IMR-90 (cell line): Measurements from ENCODE around the gene OSGIN1. TPM values are rescaled to one million over a fixed set of nuclear protein-coding genes. Genes with fewer than 3 reads are reported as not detected.

ENCODE experiments used
- ATAC-seq: fragments of 200-7000 bp; cut with Tn5 transposase; 2 replicates; pipeline ENCODE4 v1.9.1; 2020; ENCODE audit warnings: low read depth, mild to moderate bottlenecking, moderate library complexity
- BruUV-seq: library from RNA; stranded (reverse); fragments of 400-500 nt; replicated peaks from 2 replicates; lab custom pipeline; 2021; lab: Mats Ljungman, UMichigan
- CTCF ChIA-PET: fragments of 300-600 bp; formaldehyde crosslinking; extraction: SDS; loops from one replicate; lab custom pipeline; 2021; ENCODE audit warnings: antibody characterized with exemption; lab: Yijun Ruan, JAX
- POLR2A ChIA-PET: fragments of 300-600 bp; sonication (Branson Sonifier 250); formaldehyde crosslinking; loops from one replicate; lab custom pipeline; 2022; ENCODE audit warnings: antibody characterized with exemption; ENCODE audit not compliant: unreplicated experiment; lab: Charles Lee
- DNase-seq: peaks from one replicate; pipeline ENCODE4 v3.0.0; 2013
- H2AFZ ChIP-seq: replicated peaks from 2 replicates; pipeline ENCODE3; 2013; ENCODE audit warnings: low read length, mild to moderate bottlenecking; ENCODE audit not compliant: poor library complexity
- H2AK5ac ChIP-seq: 2 replicates; pipeline ENCODE4 v1.6.1; 2013; ENCODE audit warnings: low read depth, low read length, inconsistent platforms
- H2AK9ac ChIP-seq: replicated peaks from 2 replicates; pipeline ENCODE3; 2013; ENCODE audit warnings: mild to moderate bottlenecking, low read depth, low read length, moderate library complexity; ENCODE audit not compliant: poor library complexity
- H2BK120ac ChIP-seq: 2 replicates; pipeline ENCODE4 v1.6.1; 2013; ENCODE audit warnings: low read depth, low read length, inconsistent platforms
- H2BK15ac ChIP-seq: 3 replicates; pipeline ENCODE4 v1.6.1; 2013; ENCODE audit warnings: low read depth, low read length, inconsistent platforms
- H2BK20ac ChIP-seq: 2 replicates; pipeline ENCODE4 v1.6.1; 2013; ENCODE audit warnings: low read depth, mild to moderate bottlenecking, inconsistent platforms, low read length, moderate library complexity
- H2BK5ac ChIP-seq: 2 replicates; pipeline ENCODE4 v1.6.1; 2013; ENCODE audit warnings: mild to moderate bottlenecking, low read depth, low read length, inconsistent platforms; ENCODE audit not compliant: poor library complexity, severe bottlenecking
- H3K14ac ChIP-seq: replicated peaks from 2 replicates; pipeline ENCODE4 v1.6.1; 2013; ENCODE audit warnings: low read depth, low read length, inconsistent platforms
- H3K18ac ChIP-seq: 2 replicates; pipeline ENCODE4 v1.6.1; 2013; ENCODE audit warnings: low read depth, low read length, control low read depth
- H3K23ac ChIP-seq: 2 replicates; pipeline ENCODE4 v1.6.1; 2013; ENCODE audit warnings: low read depth, low read length, inconsistent platforms
- H3K27ac ChIP-seq: 2 replicates; pipeline ENCODE4 v1.5.1; 2013; ENCODE audit warnings: mild to moderate bottlenecking, control low read depth, low read length; ENCODE audit not compliant: insufficient read depth
- H3K27me3 ChIP-seq: 2 replicates; pipeline ENCODE4 v1.6.1; 2013; ENCODE audit warnings: low read length; ENCODE audit not compliant: control insufficient read depth, insufficient read depth
- H3K36me3 ChIP-seq: 2 replicates; pipeline ENCODE4 v1.6.1; 2013; ENCODE audit warnings: low read length, mixed read lengths; ENCODE audit not compliant: control insufficient read depth, insufficient read depth
- H3K4ac ChIP-seq: 2 replicates; pipeline ENCODE4 v1.6.1; 2013; ENCODE audit warnings: low read depth, low read length, inconsistent platforms
- H3K4me1 ChIP-seq: 2 replicates; pipeline ENCODE4 v1.6.1; 2013; ENCODE audit warnings: low read length, mixed read lengths; ENCODE audit not compliant: control insufficient read depth, insufficient read depth
- H3K4me2 ChIP-seq: 2 replicates; pipeline ENCODE4 v1.6.1; 2013; ENCODE audit warnings: low read depth, mild to moderate bottlenecking, control low read depth, low read length, moderate library complexity
- H3K4me3 ChIP-seq: 2 replicates; pipeline ENCODE4 v1.5.1; 2013; ENCODE audit warnings: low read depth, mild to moderate bottlenecking, control low read depth, low read length, moderate library complexity; ENCODE audit not compliant: insufficient read depth
- H3K56ac ChIP-seq: 2 replicates; pipeline ENCODE4 v1.6.1; 2013; ENCODE audit warnings: low read length, inconsistent platforms; ENCODE audit not compliant: insufficient read depth; ENCODE audit errors: extremely low read depth
- H3K79me1 ChIP-seq, 2 experiments: 2 replicates each; pipeline ENCODE4 v1.6.1; 2013; ENCODE audit warnings: low read length in 2 of 2, inconsistent platforms in 1 of 2, low read depth in 1 of 2
- H3K9ac ChIP-seq: 2 replicates; pipeline ENCODE4 v1.6.1; 2013; ENCODE audit warnings: low read depth, low read length, control low read depth
- H3K9me1 ChIP-seq: 2 replicates; pipeline ENCODE4 v1.6.1; 2013; ENCODE audit warnings: low read length, inconsistent platforms; ENCODE audit not compliant: insufficient read depth
- H3K9me3 ChIP-seq: 2 replicates; pipeline ENCODE4 v1.6.1; 2013; ENCODE audit warnings: low read length; ENCODE audit not compliant: control insufficient read depth, insufficient read depth
- H4K20me1 ChIP-seq: 2 replicates; pipeline ENCODE4 v1.6.1; 2013; ENCODE audit warnings: low read length, inconsistent platforms; ENCODE audit not compliant: insufficient read depth
- H4K5ac ChIP-seq: 2 replicates; pipeline ENCODE4 v1.6.1; 2013; ENCODE audit warnings: mild to moderate bottlenecking, low read depth, low read length, control low read depth
- H4K8ac ChIP-seq, 2 experiments: 2 replicates each; pipeline ENCODE4 v1.6.1; 2013; ENCODE audit warnings: low read depth in 2 of 2, low read length in 2 of 2, control low read depth in 1 of 2, inconsistent platforms in 1 of 2
- H4K91ac ChIP-seq: 2 replicates; pipeline ENCODE4 v1.6.1; 2013; ENCODE audit warnings: low read depth, low read length, inconsistent platforms; ENCODE audit not compliant: insufficient read depth
- BHLHE40 ChIP-seq: fragments of 150-350 bp; IDR thresholded peaks from 2 replicates; pipeline ENCODE4 v1.6.1; 2016; ENCODE audit warnings: mild to moderate bottlenecking, low read depth, low read length
- MAFK ChIP-seq: IDR thresholded peaks from 2 replicates; pipeline ENCODE4 v1.6.1; 2012; ENCODE audit warnings: low read depth, low read length, improper control_type of control experiment
- MXI1 ChIP-seq: IDR thresholded peaks from 2 replicates; pipeline ENCODE4 v1.6.1; 2012; ENCODE audit warnings: low read depth, mild to moderate bottlenecking, low read length, moderate library complexity, borderline replicate concordance
- WGBS, 2 experiments: methylation state at CpG; one replicate each; pipeline versions ENCODE4 v1.1.5 to v1.1.7; 2013; ENCODE audit warnings: missing lambda C conversion rate in 2 of 2; ENCODE audit not compliant: insufficient read length in 1 of 2; ENCODE audit errors: extremely low coverage in 2 of 2; 5-methylcytosine and 5-hydroxymethylcytosine counted together
- dilution Hi-C: fragments of 300-500 bp; cut with HindIII; formaldehyde crosslinking; loops from one replicate; pipeline ENCODE4 v1.14.3; 2018; ENCODE audit warnings: low sequenced_read_pairs; ENCODE audit not compliant: unreplicated experiment
- in situ Hi-C: fragments of 300-500 bp; cut with MboI; formaldehyde crosslinking; loops from 3 replicates; pipeline ENCODE4 v1.14.3; 2019; ENCODE audit warnings: low sequenced_read_pairs, inconsistent platforms, mixed read lengths
- intact Hi-C: fragments of 100-400 bp; cut with micrococcal nuclease; formaldehyde crosslinking; loops from 2 replicates; pipeline ENCODE4 v1.10.0; 2022
- polyA plus RNA-seq, 3 experiments: library from polyadenylated mRNA; depleted of rRNA; stranded (reverse); fragments of >200 nt; gene quantifications; 2 replicates each; pipeline ENCODE4 v1.2.3, GENCODE V29; 2012; ENCODE audit warnings: low replicate concordance in 1 of 3
- total RNA-seq: library from RNA; depleted of rRNA; stranded (reverse); fragments of >200 nt; gene quantifications from 2 replicates; pipeline ENCODE4 v1.2.3, GENCODE V29; 2012
- TF ChIP-seq, protein P1 (sequence below): conservative IDR thresholded peaks from 2 replicates; pipeline ENCODE4 v1.5.1; 2012; ENCODE audit warnings: mild to moderate bottlenecking, low read depth, low read length, improper control_type of control experiment

The OSGIN1 gene
- total and polyA plus RNA-seq, 2 of the 4 experiments (the other 2 are of a cell fraction) = 0.90 to 6.4 TPM

DNA sequence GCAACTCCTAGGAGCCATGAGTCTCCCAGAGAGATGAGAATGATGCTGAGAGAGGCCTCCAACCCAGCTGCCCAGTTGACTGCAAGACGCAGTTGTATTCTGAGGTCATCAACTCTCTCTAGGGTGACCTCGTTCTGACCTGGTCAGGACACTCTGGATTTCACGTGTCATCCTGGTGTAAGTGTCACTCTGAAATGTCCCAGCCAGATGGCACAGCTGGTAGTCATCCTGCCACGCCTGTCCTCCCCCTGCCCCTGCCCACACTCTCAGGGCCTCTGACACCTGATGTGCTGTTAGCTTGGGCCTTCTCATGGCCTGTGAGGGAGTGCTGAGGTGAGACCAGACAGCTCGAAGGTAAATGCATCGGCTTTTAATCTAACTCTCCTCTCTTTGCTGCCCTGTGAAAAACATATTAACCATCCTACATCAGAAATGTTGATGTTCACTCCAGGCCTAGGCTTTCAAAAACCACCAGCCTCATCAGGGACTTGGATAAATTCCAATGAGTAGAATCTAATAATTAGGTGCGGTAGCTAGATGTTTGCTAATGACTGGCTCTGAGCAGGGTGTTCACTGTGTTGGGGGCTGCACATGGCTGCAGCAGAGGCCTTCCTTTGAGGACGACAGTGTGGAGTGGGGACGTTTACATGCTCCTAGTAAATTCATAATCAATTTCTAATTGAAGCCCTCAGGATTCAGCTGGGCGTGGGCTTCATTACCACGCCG is 40.4 kb upstream of the OSGIN1 start:
- no peak overlapping the region for H2BK20ac ChIP-seq
- H3K23ac ChIP-seq = no peak overlapping the region
- no peak overlapping the region for H2BK120ac ChIP-seq
- H3K14ac ChIP-seq = 0 out of 2 replicates have a peak overlapping the region, but pooled peaks have one; percentile 51
- H3K9ac ChIP-seq = no peak overlapping the region
- no peak overlapping the region for H3K18ac ChIP-seq
- H3K36me3 ChIP-seq = peaks cover 46% of the 10 kb centered on the region
- dilution Hi-C loops = no loop called here
- DNase-seq (no peak), ATAC-seq (peak; percentile 52)
- peak overlapping the region; percentile 72 for H2AFZ ChIP-seq
- H2BK15ac ChIP-seq = no peak overlapping the region
- H3K4me3 ChIP-seq = no peak overlapping the region
- H3K9me1 ChIP-seq = peaks cover 7% of the 10 kb centered on the region
- H3K4me1 ChIP-seq = peaks cover 3% of the 10 kb centered on the region; the same call in 1 of the 2 replicates
- no peak overlapping the region for H4K5ac ChIP-seq
- H4K91ac ChIP-seq = no peak overlapping the region; the same call in 1 of the 2 replicates
- intact Hi-C loops = no loop called here
- peak overlapping the region; percentile 55 for H2AK9ac ChIP-seq
- in situ Hi-C loops = no loop called here
- TF ChIP-seq, protein P1, sequence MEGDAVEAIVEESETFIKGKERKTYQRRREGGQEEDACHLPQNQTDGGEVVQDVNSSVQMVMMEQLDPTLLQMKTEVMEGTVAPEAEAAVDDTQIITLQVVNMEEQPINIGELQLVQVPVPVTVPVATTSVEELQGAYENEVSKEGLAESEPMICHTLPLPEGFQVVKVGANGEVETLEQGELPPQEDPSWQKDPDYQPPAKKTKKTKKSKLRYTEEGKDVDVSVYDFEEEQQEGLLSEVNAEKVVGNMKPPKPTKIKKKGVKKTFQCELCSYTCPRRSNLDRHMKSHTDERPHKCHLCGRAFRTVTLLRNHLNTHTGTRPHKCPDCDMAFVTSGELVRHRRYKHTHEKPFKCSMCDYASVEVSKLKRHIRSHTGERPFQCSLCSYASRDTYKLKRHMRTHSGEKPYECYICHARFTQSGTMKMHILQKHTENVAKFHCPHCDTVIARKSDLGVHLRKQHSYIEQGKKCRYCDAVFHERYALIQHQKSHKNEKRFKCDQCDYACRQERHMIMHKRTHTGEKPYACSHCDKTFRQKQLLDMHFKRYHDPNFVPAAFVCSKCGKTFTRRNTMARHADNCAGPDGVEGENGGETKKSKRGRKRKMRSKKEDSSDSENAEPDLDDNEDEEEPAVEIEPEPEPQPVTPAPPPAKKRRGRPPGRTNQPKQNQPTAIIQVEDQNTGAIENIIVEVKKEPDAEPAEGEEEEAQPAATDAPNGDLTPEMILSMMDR = no peak
- TF ChIP-seq MAFK = no peak
- TF ChIP-seq BHLHE40 = no peak
- TF ChIP-seq MXI1 = no peak
- no peak overlapping the region for H2AK5ac ChIP-seq
- no CpG with 5 or more reads among the region's 12 CpGs for WGBS, 2 experiments
- H3K27ac ChIP-seq = no peak overlapping the region
- ChIA-PET CTCF (no interaction called here), POLR2A (no interaction called here)
- no peaks in the 10 kb centered on the region for H3K9me3 ChIP-seq
- H3K79me1 ChIP-seq = peaks cover 3 to 8% of the 10 kb centered on the region in 2 experiments; a peak in 1 of 4 replicates
- H3K56ac ChIP-seq = no peak overlapping the region
- H3K4me2 ChIP-seq = no peak overlapping the region
- H4K20me1 ChIP-seq = no peaks in the 10 kb centered on the region; the same call in none of the 2 replicates
- no TSS peak for BruUV-seq
- no peaks in the 10 kb centered on the region for H3K27me3 ChIP-seq
- H4K8ac ChIP-seq = peak overlapping the region in 1 of 2 experiments; percentile 49; a peak in 1 of 4 replicates
- no peak overlapping the region for H2BK5ac ChIP-seq
- 0 out of 2 replicates have a peak overlapping the region, but pooled peaks have one; percentile 12 for H3K4ac ChIP-seq
